HG02938 (cell line): ENCODE data around the gene WDR87.
A peak's percentile ranks its signal among the peaks of the same experiment; 100 is the strongest.

Experiments used
- ATAC-seq: cut with Tn5 transposase; IDR thresholded peaks from one replicate; pipeline ENCODE4 v1.9.1; 2021; ENCODE audit warnings: mild to moderate bottlenecking, moderate library complexity; ENCODE audit not compliant: unreplicated experiment

Gene WDR87

GRCh38 chr19:37905946-37906868 lies at the start of gene WDR87:
WDR87 (minus strand) TSS chr19:37906594; CDS start chr19:37898239, 8,355 bp downstream.
- peak; percentile 17 for ATAC-seq

GRCh38 chr19:37955986-37956385 lies 49.6 kb upstream of the WDR87 start:
- ATAC-seq: no peak

- no peak for ATAC-seq
Observed at GRCh38 chr19:37954421-37954874, 48.1 kb upstream of the WDR87 start.

GRCh38 chr19:37953918-37954303 lies 47.5 kb upstream of the WDR87 start:
- ATAC-seq: no peak

- ATAC-seq: no peak
Observed at GRCh38 chr19:37953171-37953917, 47.0 kb upstream of the WDR87 start.

GRCh38 chr19:37951816-37952210 lies 45.4 kb upstream of the WDR87 start:
- ATAC-seq: no peak

- ATAC-seq: no peak
Observed at GRCh38 chr19:37950471-37951175, 44.2 kb upstream of the WDR87 start.

GRCh38 chr19:37948362-37948761 lies 42.0 kb upstream of the WDR87 start:
- ATAC-seq: no peak

GRCh38 chr19:37947778-37948177 lies 41.4 kb upstream of the WDR87 start:
- ATAC-seq: no peak

GRCh38 chr19:37946132-37946531 lies 39.7 kb upstream of the WDR87 start:
- ATAC-seq: no peak

GRCh38 chr19:37943480-37943879 lies 37.1 kb upstream of the WDR87 start:
- ATAC-seq: no peak

GRCh38 chr19:37942516-37942902 lies 36.1 kb upstream of the WDR87 start:
- ATAC-seq: no peak

GRCh38 chr19:37941782-37942515 lies 35.6 kb upstream of the WDR87 start:
- no peak for ATAC-seq

- ATAC-seq: no peak
Observed at GRCh38 chr19:37938353-37938752, 32.0 kb upstream of the WDR87 start.

GRCh38 chr19:37936886-37937285 lies 30.5 kb upstream of the WDR87 start:
- no peak for ATAC-seq

GRCh38 chr19:37936166-37936565 lies 29.8 kb upstream of the WDR87 start:
- ATAC-seq: no peak

GRCh38 chr19:37935341-37935740 lies 28.9 kb upstream of the WDR87 start:
- no peak for ATAC-seq

- ATAC-seq: no peak
Observed at GRCh38 chr19:37933937-37934358, 27.6 kb upstream of the WDR87 start.

GRCh38 chr19:37932985-37933936 lies 26.9 kb upstream of the WDR87 start:
- no peak for ATAC-seq
